SKM-1 (cell line): Measurements from ENCODE around the gene DDX23.
A peak's percentile ranks its signal among the peaks of the same experiment; 100 is the strongest.
"Not testable (repeated sequence)": the region's sequence is repeated elsewhere in the genome, so short reads cannot be mapped to it uniquely, and the experiment has no call there.

Experiments used
- DNase-seq: peaks from one replicate; lab custom pipeline; 2025; ENCODE audit not compliant: unreplicated experiment; lab: John Stamatoyannopoulos, UW

DDX23 gene

GRCh38 chr12:48851883-48852733, at the start of gene DDX23:
TSS of gene DDX23 (minus strand) at chr12:48852163. CDS start at chr12:48845782, 6,381 bp downstream.
- DNase-seq = peak; percentile 79

GRCh38 chr12:48901278-48901677, 49.3 kb upstream of the DDX23 start:
- DNase-seq = no peak

- no peak for DNase-seq
Observed at GRCh38 chr12:48899651-48900050, 47.7 kb upstream of the DDX23 start.

GRCh38 chr12:48894271-48894670, 42.3 kb upstream of the DDX23 start:
- DNase-seq = no peak

GRCh38 chr12:48890657-48891418, 38.9 kb upstream of the DDX23 start:
- DNase-seq = peak; percentile 12

GRCh38 chr12:48889679-48890078, 37.7 kb upstream of the DDX23 start:
- DNase-seq = no peak

- no peak for DNase-seq
Observed at GRCh38 chr12:48883305-48884161, 31.6 kb upstream of the DDX23 start.

- no peak for DNase-seq
Observed at GRCh38 chr12:48882972-48883304, 31.0 kb upstream of the DDX23 start.

GRCh38 chr12:48882315-48882687, 30.3 kb upstream of the DDX23 start:
- DNase-seq = no peak

- DNase-seq = no peak
Observed at GRCh38 chr12:48881686-48882314, 29.8 kb upstream of the DDX23 start.

GRCh38 chr12:48880647-48881046, 28.7 kb upstream of the DDX23 start:
- DNase-seq = no peak

GRCh38 chr12:48878548-48878947, 26.6 kb upstream of the DDX23 start:
- DNase-seq = no peak

- DNase-seq = no peak
Observed at GRCh38 chr12:48875944-48876515, 24.1 kb upstream of the DDX23 start.

GRCh38 chr12:48873534-48873933, 21.6 kb upstream of the DDX23 start:
- DNase-seq = not testable (repeated sequence)

GRCh38 chr12:48873096-48873495, 21.1 kb upstream of the DDX23 start:
- no peak for DNase-seq

- DNase-seq = no peak
Observed at GRCh38 chr12:48869191-48869590, 17.2 kb upstream of the DDX23 start.

- DNase-seq = no peak
Observed at GRCh38 chr12:48868451-48868850, 16.5 kb upstream of the DDX23 start.

GRCh38 chr12:48866052-48866711, 14.2 kb upstream of the DDX23 start:
- no peak for DNase-seq

- DNase-seq = peak; percentile 41
Observed at GRCh38 chr12:48865281-48866051, 13.5 kb upstream of the DDX23 start, which contains the start of gene RND1. TSS of gene RND1 (minus strand) at chr12:48865870. CDS start at chr12:48865767, 103 bp downstream.
